Liver (tissue), 9 donors: ENCODE data around the gene STK35. TPM values are rescaled to one million over a fixed set of nuclear protein-coding genes. Genes with fewer than 3 reads are reported as not detected.

Source experiments
- DNase-seq: peaks from one replicate; pipeline ENCODE4 v3.0.0-alpha.2; 2017; ENCODE audit warnings: low spot score
- H3K27ac ChIP-seq, 2 donors: one replicate each; pipeline ENCODE4 v1.7.0; 2013; ENCODE audit warnings: inconsistent platforms in 2 of 2, low read length in 2 of 2, control low read depth in 1 of 2, low read depth in 1 of 2, mild to moderate bottlenecking in 1 of 2
- H3K27me3 ChIP-seq, 4 donors: one replicate each; pipeline versions ENCODE4 v1.6.1 to v1.7.0; 2013; ENCODE audit warnings: low read length in 3 of 4, inconsistent platforms in 1 of 4, mild to moderate bottlenecking in 1 of 4, moderate library complexity in 1 of 4; ENCODE audit not compliant: control insufficient read depth in 4 of 4, insufficient read depth in 4 of 4
- H3K36me3 ChIP-seq, 4 donors: one replicate each; pipeline versions ENCODE4 v1.6.1 to v1.7.0; 2013; ENCODE audit warnings: low read length in 3 of 4, mild to moderate bottlenecking in 3 of 4, low read depth in 1 of 4, moderate library complexity in 1 of 4; ENCODE audit not compliant: control insufficient read depth in 4 of 4, insufficient read depth in 3 of 4
- H3K4me1 ChIP-seq, 4 donors: one replicate each; pipeline versions ENCODE4 v1.6.1 to v1.7.0; 2013; ENCODE audit warnings: low read length in 3 of 4, mild to moderate bottlenecking in 3 of 4, moderate library complexity in 1 of 4; ENCODE audit not compliant: control insufficient read depth in 4 of 4, insufficient read depth in 4 of 4
- H3K4me3 ChIP-seq, 3 donors: one replicate each; pipeline versions ENCODE4 v1.6.1 to v1.7.0; 2013; ENCODE audit warnings: low read length in 3 of 3, control low read depth in 1 of 3, low read depth in 1 of 3, mild to moderate bottlenecking in 1 of 3
- H3K9ac ChIP-seq, 2 donors: one replicate each; pipeline ENCODE4 v1.7.0; 2013; ENCODE audit warnings: low read length in 2 of 2, mild to moderate bottlenecking in 2 of 2, moderate library complexity in 2 of 2, control low read depth in 1 of 2, low read depth in 1 of 2
- H3K9me3 ChIP-seq, 4 donors: one replicate each; pipeline versions ENCODE4 v1.6.1 to v1.7.0; 2013; ENCODE audit warnings: low read length in 3 of 4; ENCODE audit not compliant: control insufficient read depth in 4 of 4
- EGR1 ChIP-seq, 2 donors: IDR thresholded peaks; 2 replicates each; pipeline ENCODE4 v1.6.1; 2016 to 2018; ENCODE audit warnings: antibody characterized with exemption in 2 of 2, low read depth in 2 of 2
- FOXA1 ChIP-seq: IDR thresholded peaks from 2 replicates; pipeline ENCODE4 v1.6.1; 2016; ENCODE audit warnings: antibody characterized with exemption
- FOXA2 ChIP-seq: IDR thresholded peaks from 2 replicates; pipeline ENCODE4 v1.6.1; 2016; ENCODE audit warnings: antibody characterized with exemption
- HNF4A ChIP-seq, 2 donors: conservative IDR thresholded peaks; 2 replicates each; pipeline ENCODE4 v1.6.1; 2016; ENCODE audit warnings: antibody characterized with exemption in 2 of 2, mild to moderate bottlenecking in 2 of 2
- HNF4G ChIP-seq: IDR thresholded peaks from 2 replicates; pipeline ENCODE4 v1.6.1; 2016; ENCODE audit warnings: antibody characterized with exemption
- JUND ChIP-seq, 2 donors: IDR thresholded peaks; 2 replicates each; pipeline ENCODE4 v1.6.1; 2016; ENCODE audit warnings: antibody characterized with exemption in 2 of 2
- NR2F2 ChIP-seq: IDR thresholded peaks from 2 replicates; pipeline ENCODE4 v1.6.1; 2016; ENCODE audit warnings: antibody characterized with exemption
- RAD21 ChIP-seq, 2 donors: IDR thresholded peaks; 2 replicates each; pipeline ENCODE4 v1.6.1; 2016; ENCODE audit warnings: antibody characterized with exemption in 2 of 2, mild to moderate bottlenecking in 2 of 2
- RXRA ChIP-seq, 2 donors: IDR thresholded peaks; 2 replicates each; pipeline ENCODE4 v1.6.1; 2017 to 2018; ENCODE audit warnings: antibody characterized with exemption in 2 of 2, mild to moderate bottlenecking in 1 of 2
- SP1 ChIP-seq: IDR thresholded peaks from 2 replicates; pipeline ENCODE4 v1.6.1; 2018; ENCODE audit warnings: antibody characterized with exemption, mild to moderate bottlenecking
- YY1 ChIP-seq: IDR thresholded peaks from 2 replicates; pipeline ENCODE4 v1.6.1; 2016; ENCODE audit warnings: antibody characterized with exemption, mild to moderate bottlenecking
- WGBS: extraction: QIAGEN DNeasy Blood & Tissue Kit; methylation state at CpG from one replicate; pipeline ENCODE4 v1.1.7; 2013; 5-methylcytosine and 5-hydroxymethylcytosine counted together
- polyA plus RNA-seq, 2 donors: library from polyadenylated mRNA; stranded (reverse) in 1 of 2; unstranded in 1 of 2; fragments of 200-250 nt in 1 of 2; fragments of >200 nt in 1 of 2; fragmentation: Nextera tagmentation in 1 of 2; extraction: Ambion mirVana in 1 of 2; gene quantifications; one replicate each; pipeline versions ENCODE4 v1.2.1 to v1.2.3, GENCODE V29; 2013 to 2015
- total RNA-seq, 2 donors: library from RNA; depleted of rRNA; stranded (reverse); fragments of >200 nt; gene quantifications; one replicate each; pipeline ENCODE4 v1.2.3, GENCODE V29; 2014
- TF ChIP-seq, protein P1 (sequence below): IDR thresholded peaks from 2 replicates; pipeline ENCODE4 v1.6.1; 2016; ENCODE audit warnings: antibody characterized with exemption
- TF ChIP-seq, protein P2 (sequence below): IDR thresholded peaks from 2 replicates; pipeline ENCODE4 v1.6.1; 2016; ENCODE audit warnings: antibody characterized with exemption, mild to moderate bottlenecking
- TF ChIP-seq, protein P3 (sequence below): fragments of 150-350 bp; IDR thresholded peaks from 2 replicates; pipeline ENCODE4 v1.5.1; 2017; ENCODE audit warnings: improper control_type of control experiment, low read depth, low read length; ENCODE audit not compliant: missing input control
- TF ChIP-seq, protein P4 (sequence below): IDR thresholded peaks from 2 replicates; pipeline ENCODE4 v1.6.1; 2016; ENCODE audit warnings: antibody characterized with exemption
- TF ChIP-seq, protein P5 (sequence below): IDR thresholded peaks from 2 replicates; pipeline ENCODE4 v1.6.1; 2016; ENCODE audit warnings: antibody characterized with exemption
- donor health status: healthy.
- donor health status: healthy.
- donor health status: healthy.
- donor health status: healthy.
- donor health status: healthy.

The STK35 gene
- total and polyA plus RNA-seq, 4 donors, result 2.5 to 18.5 (median 9.9) TPM

DNA sequence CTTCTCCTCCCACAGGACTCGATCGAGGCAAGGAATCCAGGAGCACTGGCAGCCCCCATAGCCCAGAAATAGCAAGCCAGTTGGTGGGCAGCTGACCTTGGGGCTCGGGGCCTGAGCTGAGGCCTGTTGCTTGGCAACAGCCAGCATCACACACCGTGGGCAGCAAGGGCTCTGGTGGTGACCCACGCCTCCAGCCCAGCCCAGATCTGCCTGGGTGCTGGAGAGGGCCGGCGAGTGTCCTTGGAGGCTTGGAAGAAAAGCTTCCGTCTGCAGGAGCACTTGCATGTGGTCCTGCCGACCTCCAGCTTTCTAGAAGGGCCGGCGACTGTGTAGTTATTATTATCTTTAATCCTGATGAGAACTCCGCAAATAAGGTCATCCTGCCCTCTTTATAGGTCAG, 67.3 kb downstream of the STK35 start:
- Histone ChIP-seq H3K27ac (no peak overlapping the region), H3K36me3 (no peaks in the 10 kb centered on the region), H3K27me3 (peaks cover 0 to 3% (median 0%) of the 10 kb centered on the region in 4 donors), H3K9me3 (no peaks in the 10 kb centered on the region), H3K4me3 (no peak overlapping the region), H3K9ac (no peak overlapping the region), H3K4me1 (peaks cover 0 to 3% (median 1%) of the 10 kb centered on the region in 4 donors)
- no peak for TF ChIP-seq HNF4A (conservative IDR thresholded peaks at IDR 0.05)
- no peak for TF ChIP-seq SP1
- no peak for TF ChIP-seq FOXA2
- no peak for TF ChIP-seq YY1
- no peak for TF ChIP-seq JUND (IDR thresholded peaks at IDR 0.05)
- TF ChIP-seq, protein P1, sequence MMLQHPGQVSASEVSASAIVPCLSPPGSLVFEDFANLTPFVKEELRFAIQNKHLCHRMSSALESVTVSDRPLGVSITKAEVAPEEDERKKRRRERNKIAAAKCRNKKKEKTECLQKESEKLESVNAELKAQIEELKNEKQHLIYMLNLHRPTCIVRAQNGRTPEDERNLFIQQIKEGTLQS, result no peak
- no peak for TF ChIP-seq RXRA (IDR thresholded peaks at IDR 0.05)
- WGBS, result 76% methylated on average over 12 of the region's 12 CpGs
- no peak for DNase-seq

DNA sequence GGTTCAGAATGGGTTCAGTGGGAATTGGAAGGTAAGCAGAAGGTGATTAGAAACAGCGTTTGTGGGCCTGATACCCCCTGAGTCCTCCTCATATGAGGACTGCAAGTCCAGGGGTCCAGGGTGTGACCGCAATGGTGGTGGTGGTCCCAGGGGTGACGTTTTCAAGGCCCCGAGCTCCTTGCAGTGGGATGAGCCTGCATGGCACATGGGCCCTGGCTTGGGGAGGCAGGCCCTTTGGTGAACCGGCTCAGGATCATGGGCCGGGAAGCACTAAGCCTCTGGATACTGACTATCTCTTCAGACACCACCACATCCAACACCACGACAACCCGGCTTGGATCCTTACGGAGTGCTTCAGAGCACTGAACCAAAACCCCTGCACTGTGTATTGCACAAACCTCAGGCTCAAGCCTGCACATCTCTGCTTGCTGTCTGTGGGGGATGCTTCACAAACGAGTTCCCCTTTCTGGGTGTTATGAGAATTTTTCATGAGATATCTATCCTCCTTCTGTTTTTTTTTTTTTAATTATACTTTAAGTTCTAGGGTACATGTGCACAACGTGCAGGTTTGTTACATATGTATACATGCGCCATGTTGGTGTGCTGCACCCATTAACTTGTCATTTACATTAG, 67.9 kb downstream of the STK35 start:
- Histone ChIP-seq H3K9me3 (no peaks in the 10 kb centered on the region), H3K4me3 (no peak overlapping the region), H3K4me1 (peaks cover 0 to 3% (median 1%) of the 10 kb centered on the region in 4 donors), H3K27me3 (peaks cover 0 to 3% (median 0%) of the 10 kb centered on the region in 4 donors), H3K27ac (no peak overlapping the region), H3K36me3 (no peaks in the 10 kb centered on the region), H3K9ac (no peak overlapping the region)
- DNase-seq, result no peak
- TF ChIP-seq HNF4G (no peak), YY1 (no peak), HNF4A (conservative IDR thresholded peaks at IDR 0.05) (no peak), EGR1 (IDR thresholded peaks at IDR 0.05; ENCODE audit: low read depth in 2 of 2) (no peak), JUND (IDR thresholded peaks at IDR 0.05) (no peak), RAD21 (IDR thresholded peaks at IDR 0.05) (no peak), FOXA1 (no peak), NR2F2 (no peak), SP1 (no peak)
- TF ChIP-seq, protein P2, sequence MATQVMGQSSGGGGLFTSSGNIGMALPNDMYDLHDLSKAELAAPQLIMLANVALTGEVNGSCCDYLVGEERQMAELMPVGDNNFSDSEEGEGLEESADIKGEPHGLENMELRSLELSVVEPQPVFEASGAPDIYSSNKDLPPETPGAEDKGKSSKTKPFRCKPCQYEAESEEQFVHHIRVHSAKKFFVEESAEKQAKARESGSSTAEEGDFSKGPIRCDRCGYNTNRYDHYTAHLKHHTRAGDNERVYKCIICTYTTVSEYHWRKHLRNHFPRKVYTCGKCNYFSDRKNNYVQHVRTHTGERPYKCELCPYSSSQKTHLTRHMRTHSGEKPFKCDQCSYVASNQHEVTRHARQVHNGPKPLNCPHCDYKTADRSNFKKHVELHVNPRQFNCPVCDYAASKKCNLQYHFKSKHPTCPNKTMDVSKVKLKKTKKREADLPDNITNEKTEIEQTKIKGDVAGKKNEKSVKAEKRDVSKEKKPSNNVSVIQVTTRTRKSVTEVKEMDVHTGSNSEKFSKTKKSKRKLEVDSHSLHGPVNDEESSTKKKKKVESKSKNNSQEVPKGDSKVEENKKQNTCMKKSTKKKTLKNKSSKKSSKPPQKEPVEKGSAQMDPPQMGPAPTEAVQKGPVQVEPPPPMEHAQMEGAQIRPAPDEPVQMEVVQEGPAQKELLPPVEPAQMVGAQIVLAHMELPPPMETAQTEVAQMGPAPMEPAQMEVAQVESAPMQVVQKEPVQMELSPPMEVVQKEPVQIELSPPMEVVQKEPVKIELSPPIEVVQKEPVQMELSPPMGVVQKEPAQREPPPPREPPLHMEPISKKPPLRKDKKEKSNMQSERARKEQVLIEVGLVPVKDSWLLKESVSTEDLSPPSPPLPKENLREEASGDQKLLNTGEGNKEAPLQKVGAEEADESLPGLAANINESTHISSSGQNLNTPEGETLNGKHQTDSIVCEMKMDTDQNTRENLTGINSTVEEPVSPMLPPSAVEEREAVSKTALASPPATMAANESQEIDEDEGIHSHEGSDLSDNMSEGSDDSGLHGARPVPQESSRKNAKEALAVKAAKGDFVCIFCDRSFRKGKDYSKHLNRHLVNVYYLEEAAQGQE, result no peak
- TF ChIP-seq, protein P3, sequence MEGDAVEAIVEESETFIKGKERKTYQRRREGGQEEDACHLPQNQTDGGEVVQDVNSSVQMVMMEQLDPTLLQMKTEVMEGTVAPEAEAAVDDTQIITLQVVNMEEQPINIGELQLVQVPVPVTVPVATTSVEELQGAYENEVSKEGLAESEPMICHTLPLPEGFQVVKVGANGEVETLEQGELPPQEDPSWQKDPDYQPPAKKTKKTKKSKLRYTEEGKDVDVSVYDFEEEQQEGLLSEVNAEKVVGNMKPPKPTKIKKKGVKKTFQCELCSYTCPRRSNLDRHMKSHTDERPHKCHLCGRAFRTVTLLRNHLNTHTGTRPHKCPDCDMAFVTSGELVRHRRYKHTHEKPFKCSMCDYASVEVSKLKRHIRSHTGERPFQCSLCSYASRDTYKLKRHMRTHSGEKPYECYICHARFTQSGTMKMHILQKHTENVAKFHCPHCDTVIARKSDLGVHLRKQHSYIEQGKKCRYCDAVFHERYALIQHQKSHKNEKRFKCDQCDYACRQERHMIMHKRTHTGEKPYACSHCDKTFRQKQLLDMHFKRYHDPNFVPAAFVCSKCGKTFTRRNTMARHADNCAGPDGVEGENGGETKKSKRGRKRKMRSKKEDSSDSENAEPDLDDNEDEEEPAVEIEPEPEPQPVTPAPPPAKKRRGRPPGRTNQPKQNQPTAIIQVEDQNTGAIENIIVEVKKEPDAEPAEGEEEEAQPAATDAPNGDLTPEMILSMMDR, result no peak
- TF ChIP-seq, protein P4, sequence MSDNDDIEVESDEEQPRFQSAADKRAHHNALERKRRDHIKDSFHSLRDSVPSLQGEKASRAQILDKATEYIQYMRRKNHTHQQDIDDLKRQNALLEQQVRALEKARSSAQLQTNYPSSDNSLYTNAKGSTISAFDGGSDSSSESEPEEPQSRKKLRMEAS, result no peak
- TF ChIP-seq, protein P5, sequence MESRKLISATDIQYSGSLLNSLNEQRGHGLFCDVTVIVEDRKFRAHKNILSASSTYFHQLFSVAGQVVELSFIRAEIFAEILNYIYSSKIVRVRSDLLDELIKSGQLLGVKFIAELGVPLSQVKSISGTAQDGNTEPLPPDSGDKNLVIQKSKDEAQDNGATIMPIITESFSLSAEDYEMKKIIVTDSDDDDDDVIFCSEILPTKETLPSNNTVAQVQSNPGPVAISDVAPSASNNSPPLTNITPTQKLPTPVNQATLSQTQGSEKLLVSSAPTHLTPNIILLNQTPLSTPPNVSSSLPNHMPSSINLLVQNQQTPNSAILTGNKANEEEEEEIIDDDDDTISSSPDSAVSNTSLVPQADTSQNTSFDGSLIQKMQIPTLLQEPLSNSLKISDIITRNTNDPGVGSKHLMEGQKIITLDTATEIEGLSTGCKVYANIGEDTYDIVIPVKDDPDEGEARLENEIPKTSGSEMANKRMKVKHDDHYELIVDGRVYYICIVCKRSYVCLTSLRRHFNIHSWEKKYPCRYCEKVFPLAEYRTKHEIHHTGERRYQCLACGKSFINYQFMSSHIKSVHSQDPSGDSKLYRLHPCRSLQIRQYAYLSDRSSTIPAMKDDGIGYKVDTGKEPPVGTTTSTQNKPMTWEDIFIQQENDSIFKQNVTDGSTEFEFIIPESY, result no peak
- 87% methylated on average over 12 of the region's 12 CpGs for whole genome bisulfite sequencing
